ENCODE results near the gene RGPD8. TPM values are rescaled to one million over a fixed set of nuclear protein-coding genes. Genes with fewer than 3 reads are reported as not detected.

The RGPD8 gene
- total and polyA plus RNA-seq, 2 of the 13 experiments (the other 11 are each of a cell fraction or from before 2014, with no cell fraction given): 2.3 to 12.8 TPM

DNA sequence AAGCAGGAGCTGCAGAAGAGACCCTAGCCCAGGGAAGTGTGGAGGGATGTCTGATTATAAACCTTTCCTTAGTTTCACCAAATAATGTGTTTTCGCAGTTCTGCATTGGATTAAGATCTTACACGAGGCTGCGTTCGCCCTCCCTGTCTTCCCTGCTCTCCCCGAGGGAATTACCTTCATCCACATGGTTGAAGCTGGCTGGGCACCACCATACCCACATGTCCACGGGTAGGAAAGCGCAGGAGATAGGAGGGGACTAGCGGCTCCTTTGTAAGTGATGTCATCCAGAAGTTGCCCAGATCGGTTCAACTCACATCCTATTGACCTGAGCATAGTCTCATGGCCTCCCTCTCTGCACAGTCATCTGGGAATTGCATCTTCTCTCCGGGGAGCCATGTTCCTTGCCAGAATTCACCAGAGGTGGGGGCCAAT is 49.6 kb upstream of the RGPD8 start (continued):
- TF ChIP-seq, protein P1, sequence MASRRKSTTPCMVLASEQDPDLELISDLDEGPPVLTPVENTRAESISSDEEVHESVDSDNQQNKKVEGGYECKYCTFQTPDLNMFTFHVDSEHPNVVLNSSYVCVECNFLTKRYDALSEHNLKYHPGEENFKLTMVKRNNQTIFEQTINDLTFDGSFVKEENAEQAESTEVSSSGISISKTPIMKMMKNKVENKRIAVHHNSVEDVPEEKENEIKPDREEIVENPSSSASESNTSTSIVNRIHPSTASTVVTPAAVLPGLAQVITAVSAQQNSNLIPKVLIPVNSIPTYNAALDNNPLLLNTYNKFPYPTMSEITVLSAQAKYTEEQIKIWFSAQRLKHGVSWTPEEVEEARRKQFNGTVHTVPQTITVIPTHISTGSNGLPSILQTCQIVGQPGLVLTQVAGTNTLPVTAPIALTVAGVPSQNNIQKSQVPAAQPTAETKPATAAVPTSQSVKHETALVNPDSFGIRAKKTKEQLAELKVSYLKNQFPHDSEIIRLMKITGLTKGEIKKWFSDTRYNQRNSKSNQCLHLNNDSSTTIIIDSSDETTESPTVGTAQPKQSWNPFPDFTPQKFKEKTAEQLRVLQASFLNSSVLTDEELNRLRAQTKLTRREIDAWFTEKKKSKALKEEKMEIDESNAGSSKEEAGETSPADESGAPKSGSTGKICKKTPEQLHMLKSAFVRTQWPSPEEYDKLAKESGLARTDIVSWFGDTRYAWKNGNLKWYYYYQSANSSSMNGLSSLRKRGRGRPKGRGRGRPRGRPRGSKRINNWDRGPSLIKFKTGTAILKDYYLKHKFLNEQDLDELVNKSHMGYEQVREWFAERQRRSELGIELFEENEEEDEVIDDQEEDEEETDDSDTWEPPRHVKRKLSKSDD (CRISPR knock-in tag; IDR thresholded peaks at IDR 0.05; ENCODE audit: low read depth): peak; percentile 73; the same call in 1 of the 2 replicates
- TF ChIP-seq KDM6A (CRISPR knock-in tag; IDR thresholded peaks at IDR 0.05; ENCODE audit: low read depth): no peak
- no peak for TF ChIP-seq MZF1 (CRISPR knock-in tag; IDR thresholded peaks at IDR 0.05; ENCODE audit: borderline replicate concordance)
- TF ChIP-seq ATRX (CRISPR knock-in tag; IDR thresholded peaks at IDR 0.05; ENCODE audit: borderline replicate concordance): no peak
- TF ChIP-seq, protein P2, sequence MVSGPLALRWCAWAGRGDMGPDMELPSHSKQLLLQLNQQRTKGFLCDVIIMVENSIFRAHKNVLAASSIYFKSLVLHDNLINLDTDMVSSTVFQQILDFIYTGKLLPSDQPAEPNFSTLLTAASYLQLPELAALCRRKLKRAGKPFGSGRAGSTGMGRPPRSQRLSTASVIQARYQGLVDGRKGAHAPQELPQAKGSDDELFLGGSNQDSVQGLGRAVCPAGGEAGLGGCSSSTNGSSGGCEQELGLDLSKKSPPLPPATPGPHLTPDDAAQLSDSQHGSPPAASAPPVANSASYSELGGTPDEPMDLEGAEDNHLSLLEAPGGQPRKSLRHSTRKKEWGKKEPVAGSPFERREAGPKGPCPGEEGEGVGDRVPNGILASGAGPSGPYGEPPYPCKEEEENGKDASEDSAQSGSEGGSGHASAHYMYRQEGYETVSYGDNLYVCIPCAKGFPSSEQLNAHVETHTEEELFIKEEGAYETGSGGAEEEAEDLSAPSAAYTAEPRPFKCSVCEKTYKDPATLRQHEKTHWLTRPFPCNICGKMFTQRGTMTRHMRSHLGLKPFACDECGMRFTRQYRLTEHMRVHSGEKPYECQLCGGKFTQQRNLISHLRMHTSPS (CRISPR knock-in tag; IDR thresholded peaks at IDR 0.05; ENCODE audit: low read depth): no peak
- no peak for TF ChIP-seq SIX4 (CRISPR knock-in tag; IDR thresholded peaks at IDR 0.05)
- TF ChIP-seq IRX3 (CRISPR knock-in tag; IDR thresholded peaks at IDR 0.05; ENCODE audit: borderline replicate concordance, low read depth): no peak
- TF ChIP-seq ZNF383 (CRISPR knock-in tag; IDR thresholded peaks at IDR 0.05; ENCODE audit: borderline replicate concordance): no peak
- no peak for TF ChIP-seq AGO2 (optimal IDR thresholded peaks at IDR 0.05; ENCODE audit: low read depth, low read length)
- peak; percentile 46; the same call in 1 of the 2 replicates for TF ChIP-seq MAZ (IDR thresholded peaks at IDR 0.05; ENCODE audit: borderline replicate concordance, low read depth, low read length)
- no peak for TF ChIP-seq MAZ (CRISPR knock-in tag; IDR thresholded peaks at IDR 0.05; ENCODE audit: low read depth)
- no peak for TF ChIP-seq ZNF484 (CRISPR knock-in tag; IDR thresholded peaks at IDR 0.05; ENCODE audit: borderline replicate concordance, low read depth)
- TF ChIP-seq, protein P3, sequence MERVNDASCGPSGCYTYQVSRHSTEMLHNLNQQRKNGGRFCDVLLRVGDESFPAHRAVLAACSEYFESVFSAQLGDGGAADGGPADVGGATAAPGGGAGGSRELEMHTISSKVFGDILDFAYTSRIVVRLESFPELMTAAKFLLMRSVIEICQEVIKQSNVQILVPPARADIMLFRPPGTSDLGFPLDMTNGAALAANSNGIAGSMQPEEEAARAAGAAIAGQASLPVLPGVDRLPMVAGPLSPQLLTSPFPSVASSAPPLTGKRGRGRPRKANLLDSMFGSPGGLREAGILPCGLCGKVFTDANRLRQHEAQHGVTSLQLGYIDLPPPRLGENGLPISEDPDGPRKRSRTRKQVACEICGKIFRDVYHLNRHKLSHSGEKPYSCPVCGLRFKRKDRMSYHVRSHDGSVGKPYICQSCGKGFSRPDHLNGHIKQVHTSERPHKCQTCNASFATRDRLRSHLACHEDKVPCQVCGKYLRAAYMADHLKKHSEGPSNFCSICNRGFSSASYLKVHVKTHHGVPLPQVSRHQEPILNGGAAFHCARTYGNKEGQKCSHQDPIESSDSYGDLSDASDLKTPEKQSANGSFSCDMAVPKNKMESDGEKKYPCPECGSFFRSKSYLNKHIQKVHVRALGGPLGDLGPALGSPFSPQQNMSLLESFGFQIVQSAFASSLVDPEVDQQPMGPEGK (CRISPR knock-in tag; IDR thresholded peaks at IDR 0.05): 0 out of 2 replicates have a peak, but pooled peaks have one; percentile 34
- TF ChIP-seq ZNF773 (CRISPR knock-in tag; IDR thresholded peaks at IDR 0.05; ENCODE audit: borderline replicate concordance): no peak
- no peak for TF ChIP-seq RFX1 (IDR thresholded peaks at IDR 0.05)
- TF ChIP-seq RELA (CRISPR knock-in tag; IDR thresholded peaks at IDR 0.05): 0 out of 2 replicates have a peak, but pooled peaks have one; percentile 40
- 0 out of 2 replicates have a peak, but pooled peaks have one; percentile 65 for TF ChIP-seq ZNF296 (CRISPR knock-in tag; conservative IDR thresholded peaks at IDR 0.05)
- TF ChIP-seq, protein P4, sequence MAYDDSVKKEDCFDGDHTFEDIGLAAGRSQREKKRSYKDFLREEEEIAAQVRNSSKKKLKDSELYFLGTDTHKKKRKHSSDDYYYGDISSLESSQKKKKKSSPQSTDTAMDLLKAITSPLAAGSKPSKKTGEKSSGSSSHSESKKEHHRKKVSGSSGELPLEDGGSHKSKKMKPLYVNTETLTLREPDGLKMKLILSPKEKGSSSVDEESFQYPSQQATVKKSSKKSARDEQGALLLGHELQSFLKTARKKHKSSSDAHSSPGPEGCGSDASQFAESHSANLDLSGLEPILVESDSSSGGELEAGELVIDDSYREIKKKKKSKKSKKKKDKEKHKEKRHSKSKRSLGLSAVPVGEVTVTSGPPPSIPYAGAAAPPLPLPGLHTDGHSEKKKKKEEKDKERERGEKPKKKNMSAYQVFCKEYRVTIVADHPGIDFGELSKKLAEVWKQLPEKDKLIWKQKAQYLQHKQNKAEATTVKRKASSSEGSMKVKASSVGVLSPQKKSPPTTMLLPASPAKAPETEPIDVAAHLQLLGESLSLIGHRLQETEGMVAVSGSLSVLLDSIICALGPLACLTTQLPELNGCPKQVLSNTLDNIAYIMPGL (CRISPR knock-in tag; IDR thresholded peaks at IDR 0.05; ENCODE audit: borderline replicate concordance in 1 of 2, low read depth in 1 of 2): peak in 1 of 2 experiments; percentile 24; a peak in 2 of 4 replicates
- TF ChIP-seq ZNF451 (CRISPR knock-in tag; IDR thresholded peaks at IDR 0.05): no peak
- no peak for TF ChIP-seq ZNF547 (CRISPR knock-in tag; IDR thresholded peaks at IDR 0.05)
- no peak for TF ChIP-seq ZNF777 (CRISPR knock-in tag; IDR thresholded peaks at IDR 0.05)
- no peak for TF ChIP-seq NFE2L2 (IDR thresholded peaks at IDR 0.05; ENCODE audit: low read length)

Measured in HepG2 (cell line).